SJCRH30 (cell line): ENCODE results near the gene PPARD. TPM values are rescaled to one million over a fixed set of nuclear protein-coding genes. Genes with fewer than 3 reads are reported as not detected.
"Not testable (repeated sequence)": the region's sequence is repeated elsewhere in the genome, so short reads cannot be mapped to it uniquely, and the experiment has no call there.

Experiments
- DNase-seq, 2 experiments: peaks; one replicate each; pipeline ENCODE4 v3.0.0-alpha.2; 2015 to 2020
- H3K27ac ChIP-seq: fragments of 250-450 bp; sonication (Bioruptor Pico); 2 replicates; pipeline ENCODE4 v1.5.1; 2020; ENCODE audit warnings: mild to moderate bottlenecking, moderate library complexity
- H3K27me3 ChIP-seq: fragments of 250-450 bp; sonication (Bioruptor Pico); 2 replicates; pipeline ENCODE4 v1.5.1; 2020; ENCODE audit warnings: mild to moderate bottlenecking, moderate library complexity
- H3K36me3 ChIP-seq: fragments of 250-450 bp; sonication (Bioruptor Pico); 2 replicates; pipeline ENCODE4 v1.5.1; 2020; ENCODE audit warnings: mild to moderate bottlenecking, moderate library complexity
- H3K4me1 ChIP-seq: fragments of 250-450 bp; sonication (Bioruptor Pico); 2 replicates; pipeline ENCODE4 v1.5.1; 2020; ENCODE audit warnings: mild to moderate bottlenecking, moderate library complexity
- H3K4me3 ChIP-seq: fragments of 250-450 bp; sonication (Bioruptor Pico); 2 replicates; pipeline ENCODE4 v1.5.1; 2020; ENCODE audit warnings: mild to moderate bottlenecking, moderate library complexity
- H3K9me3 ChIP-seq: fragments of 250-450 bp; sonication (Bioruptor Pico); replicated peaks from 2 replicates; pipeline ENCODE4 v1.5.1; 2020; ENCODE audit warnings: mild to moderate bottlenecking, moderate library complexity
- total RNA-seq: library from RNA; depleted of rRNA; stranded (reverse); fragments of >200 nt; shearing (Covaris generic); gene quantifications from 2 replicates; pipeline ENCODE4 v1.2.3, GENCODE V29; 2014

The PPARD gene
- total RNA-seq, 1 experiment from 2014 or later = 10.6 TPM

GRCh38 chr6:35412102-35412501 lies 69.7 kb downstream of the PPARD start:
- H3K9me3 ChIP-seq = no peaks in the 10 kb centered on the region
- H3K4me1 ChIP-seq = peaks cover 7% of the 10 kb centered on the region
- H3K36me3 ChIP-seq = peaks cover 6% of the 10 kb centered on the region
- H3K4me3 ChIP-seq = no peak overlapping the region
- no peaks in the 10 kb centered on the region for H3K27me3 ChIP-seq
- DNase-seq = no peak
- H3K27ac ChIP-seq = no peak overlapping the region

DNA sequence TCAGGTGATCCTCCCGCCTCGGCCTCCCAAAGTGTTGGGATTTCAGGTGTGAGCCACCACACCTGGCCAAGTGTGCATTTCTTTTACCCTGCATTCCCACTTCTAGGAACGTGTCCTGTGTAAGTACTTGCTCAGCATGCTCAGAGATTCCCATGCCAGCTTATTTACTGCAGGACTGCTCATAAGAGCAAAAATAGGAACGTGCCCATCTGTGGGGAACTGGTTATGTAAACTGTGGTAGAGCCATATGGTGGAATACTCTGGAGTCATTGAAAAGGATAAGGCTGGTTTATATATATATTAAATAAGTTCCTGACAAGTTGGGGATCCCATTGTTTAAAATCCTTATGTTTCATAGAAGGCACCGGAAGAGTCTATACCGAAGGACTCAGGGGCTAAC lies 71.6 kb downstream of the PPARD start:
- no peaks in the 10 kb centered on the region for H3K4me1 ChIP-seq
- H3K36me3 ChIP-seq = peaks cover 6% of the 10 kb centered on the region
- DNase-seq = no peak
- H3K27ac ChIP-seq = no peak overlapping the region
- H3K4me3 ChIP-seq = no peak overlapping the region
- no peaks in the 10 kb centered on the region for H3K27me3 ChIP-seq
- no peaks in the 10 kb centered on the region for H3K9me3 ChIP-seq

DNA sequence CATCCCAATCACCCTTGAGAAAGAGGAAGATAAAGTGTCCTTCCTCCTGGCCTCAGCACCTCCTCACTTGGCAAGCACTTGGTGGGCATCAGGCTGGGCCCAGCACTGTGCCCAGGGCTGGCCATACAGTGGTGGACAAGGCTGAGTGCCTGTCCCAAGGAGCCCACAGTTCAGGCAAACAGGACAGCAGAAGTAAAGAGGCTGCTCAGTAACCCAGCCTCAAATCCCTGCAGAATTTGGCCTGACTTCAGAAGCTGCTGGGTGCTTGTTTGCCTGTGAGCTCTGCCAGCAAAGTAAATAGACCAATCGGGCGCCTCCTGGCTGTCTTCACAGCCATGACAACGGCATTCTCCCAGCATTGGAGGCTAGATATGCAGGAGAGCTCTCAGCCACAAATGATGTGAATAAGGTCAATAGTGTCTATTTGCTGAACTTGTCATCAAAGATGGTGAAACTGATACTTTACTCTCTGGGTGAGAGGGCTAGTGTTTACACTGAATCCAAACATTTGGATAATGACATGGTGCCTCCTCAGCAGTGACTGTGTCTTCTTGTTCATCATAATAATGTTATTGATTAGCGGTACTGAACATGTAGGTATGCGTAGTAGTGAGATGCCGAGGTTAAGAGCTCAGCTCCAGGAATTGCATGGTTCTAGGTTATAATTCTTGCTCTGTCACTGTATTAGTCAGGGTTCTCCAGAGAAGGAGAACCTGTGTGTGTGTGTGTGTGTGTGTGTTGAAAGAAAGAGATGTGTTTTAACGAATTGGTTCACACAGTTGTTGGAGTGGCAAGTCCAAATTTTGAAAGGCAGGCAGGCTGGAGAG lies 72.9 kb downstream of the PPARD start:
- Histone ChIP-seq H3K36me3 (peaks cover 6% of the 10 kb centered on the region), H3K9me3 (no peaks in the 10 kb centered on the region), H3K4me3 (no peak overlapping the region), H3K4me1 (no peaks in the 10 kb centered on the region), H3K27me3 (no peaks in the 10 kb centered on the region), H3K27ac (no peak overlapping the region)
- no peak for DNase-seq

DNA sequence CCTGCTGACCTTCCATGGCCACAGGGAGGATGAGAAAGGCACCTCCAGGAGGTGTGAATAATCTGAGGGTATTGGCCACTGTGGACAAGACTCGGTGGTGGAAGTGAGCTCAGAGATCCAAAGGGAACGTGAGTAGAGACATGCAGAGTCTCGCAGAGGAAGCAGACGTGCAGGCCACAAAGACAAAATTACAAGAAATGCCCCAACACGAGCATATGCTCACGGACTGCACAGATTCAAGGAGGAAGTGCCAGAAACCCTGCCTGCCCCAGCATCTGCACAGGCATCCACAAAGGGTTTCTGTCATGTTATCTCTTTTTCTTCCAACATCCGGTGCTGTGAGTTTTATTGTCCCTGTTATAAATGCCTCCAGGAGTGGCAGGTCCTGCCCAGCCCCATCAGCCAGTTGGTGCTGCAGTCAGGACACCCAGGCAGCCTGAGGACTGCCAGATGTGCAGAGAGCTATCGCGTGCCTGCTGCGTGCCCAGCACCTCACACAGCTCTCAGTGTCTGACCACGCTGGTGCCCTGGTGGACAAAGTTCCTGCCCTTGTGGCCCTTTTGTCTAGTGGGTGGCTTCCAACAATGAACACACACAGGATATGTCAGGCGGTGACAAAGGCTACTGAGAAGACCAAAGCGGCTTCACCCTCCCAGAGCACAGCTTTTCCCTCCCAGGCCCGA lies 75.8 kb downstream of the PPARD start:
- H3K27me3 ChIP-seq = no peaks in the 10 kb centered on the region
- H3K9me3 ChIP-seq = no peaks in the 10 kb centered on the region
- H3K4me3 ChIP-seq = no peak overlapping the region
- H3K27ac ChIP-seq = no peak overlapping the region
- no peak for DNase-seq
- peaks cover 6% of the 10 kb centered on the region; the same call in 1 of the 2 replicates for H3K36me3 ChIP-seq
- no peaks in the 10 kb centered on the region for H3K4me1 ChIP-seq

DNA sequence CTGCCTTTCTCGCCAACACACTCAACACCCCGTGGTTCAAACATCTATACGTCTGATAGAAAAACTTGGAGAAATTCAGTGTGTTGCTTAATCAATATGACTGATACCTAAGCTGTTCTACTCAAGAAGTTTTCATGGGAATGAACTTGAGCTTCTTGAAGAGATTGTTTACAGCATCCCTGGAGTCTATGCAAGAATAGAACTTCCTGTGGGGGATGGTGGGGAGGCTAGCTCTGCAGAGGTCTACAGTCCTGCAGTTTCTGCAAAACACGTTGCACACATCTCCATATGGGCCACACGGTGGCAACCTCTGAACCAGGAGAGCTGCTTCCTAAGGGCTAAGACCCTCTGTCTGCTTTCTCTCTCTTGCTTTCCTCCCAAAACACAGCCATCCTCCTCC lies 77.1 kb downstream of the PPARD start:
- H3K36me3 ChIP-seq = peaks cover 2% of the 10 kb centered on the region
- no peaks in the 10 kb centered on the region for H3K27me3 ChIP-seq
- no peak overlapping the region for H3K4me3 ChIP-seq
- DNase-seq = no peak
- H3K4me1 ChIP-seq = no peaks in the 10 kb centered on the region
- no peak overlapping the region for H3K27ac ChIP-seq
- H3K9me3 ChIP-seq = no peaks in the 10 kb centered on the region

DNA sequence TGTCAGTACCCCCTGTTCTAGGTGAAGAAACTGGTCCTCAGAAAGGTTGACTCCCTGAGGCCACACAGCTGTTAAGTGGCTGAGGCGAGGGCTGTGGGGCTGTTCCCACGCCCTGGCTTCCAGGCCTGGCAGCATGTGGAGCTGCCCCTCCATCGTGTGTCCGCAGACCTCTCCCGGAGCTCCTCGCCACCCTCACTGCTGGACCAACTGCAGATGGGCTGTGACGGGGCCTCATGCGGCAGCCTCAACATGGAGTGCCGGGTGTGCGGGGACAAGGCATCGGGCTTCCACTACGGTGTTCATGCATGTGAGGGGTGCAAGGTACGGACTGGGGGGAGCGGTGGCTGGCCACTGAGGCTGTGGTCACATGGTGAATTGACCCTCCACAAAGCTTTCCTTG lies 77.6 kb downstream of the PPARD start:
- no peaks in the 10 kb centered on the region; the same call in 1 of the 2 replicates for H3K4me1 ChIP-seq
- H3K27me3 ChIP-seq = no peaks in the 10 kb centered on the region
- no peaks in the 10 kb centered on the region for H3K9me3 ChIP-seq
- peaks cover 2% of the 10 kb centered on the region for H3K36me3 ChIP-seq
- DNase-seq = no peak
- H3K27ac ChIP-seq = no peak overlapping the region
- no peak overlapping the region for H3K4me3 ChIP-seq

DNA sequence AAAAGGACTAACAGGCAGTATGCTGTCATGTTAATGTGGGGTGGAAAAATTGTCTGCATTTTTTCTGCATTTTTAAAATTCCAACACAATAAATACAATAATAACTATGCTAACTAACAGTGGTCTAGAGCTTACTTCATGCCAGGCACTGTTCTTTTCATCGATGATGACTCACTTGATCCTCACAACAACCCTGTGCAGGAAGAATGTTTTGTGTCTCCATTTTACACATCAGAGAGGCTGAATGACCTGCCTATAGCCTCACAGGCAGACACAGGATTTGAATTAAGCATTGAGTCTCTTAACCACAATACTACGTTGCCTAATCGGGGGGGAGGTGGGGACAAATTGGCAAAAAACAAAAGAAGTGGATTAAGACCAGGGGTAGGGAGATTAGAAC lies 82.9 kb downstream of the PPARD start:
- Histone ChIP-seq H3K4me1 (peaks cover 7% of the 10 kb centered on the region; the same call in 1 of the 2 replicates), H3K27ac (peak overlapping the region; percentile 54), H3K36me3 (peaks cover 7% of the 10 kb centered on the region; the same call in 1 of the 2 replicates), H3K9me3 (peaks cover 3% of the 10 kb centered on the region; the same call in 1 of the 2 replicates), H3K27me3 (no peaks in the 10 kb centered on the region), H3K4me3 (no peak overlapping the region)
- no peak for DNase-seq

DNA sequence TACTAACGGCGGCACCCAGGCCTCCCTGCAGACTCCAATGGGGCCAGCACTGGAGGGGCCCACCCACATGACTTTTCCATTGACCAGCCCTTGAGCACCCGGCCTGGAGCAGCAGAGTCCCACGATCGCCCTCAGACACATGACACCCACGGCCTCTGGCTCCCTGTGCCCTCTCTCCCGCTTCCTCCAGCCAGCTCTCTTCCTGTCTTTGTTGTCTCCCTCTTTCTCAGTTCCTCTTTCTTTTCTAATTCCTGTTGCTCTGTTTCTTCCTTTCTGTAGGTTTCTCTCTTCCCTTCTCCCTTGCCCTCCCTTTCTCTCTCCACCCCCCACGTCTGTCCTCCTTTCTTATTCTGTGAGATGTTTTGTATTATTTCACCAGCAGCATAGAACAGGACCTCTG lies 83.7 kb downstream of the PPARD start:
- no peaks in the 10 kb centered on the region for H3K27me3 ChIP-seq
- peaks cover 7% of the 10 kb centered on the region; the same call in 1 of the 2 replicates for H3K36me3 ChIP-seq
- no peak for DNase-seq
- H3K4me3 ChIP-seq = no peak overlapping the region
- no peak overlapping the region; the same call in 1 of the 2 replicates for H3K27ac ChIP-seq
- peaks cover 7% of the 10 kb centered on the region; the same call in 1 of the 2 replicates for H3K4me1 ChIP-seq
- peaks cover 3% of the 10 kb centered on the region; the same call in 1 of the 2 replicates for H3K9me3 ChIP-seq

GRCh38 chr6:35427435-35427834 lies 85.1 kb downstream of the PPARD start:
- no peak for DNase-seq
- Histone ChIP-seq H3K9me3 (peaks cover 3% of the 10 kb centered on the region; the same call in 1 of the 2 replicates), H3K27me3 (no peaks in the 10 kb centered on the region), H3K4me1 (peaks cover 7% of the 10 kb centered on the region; the same call in 1 of the 2 replicates), H3K27ac (no peak overlapping the region), H3K4me3 (no peak overlapping the region), H3K36me3 (peaks cover 7% of the 10 kb centered on the region; the same call in 1 of the 2 replicates)

DNA sequence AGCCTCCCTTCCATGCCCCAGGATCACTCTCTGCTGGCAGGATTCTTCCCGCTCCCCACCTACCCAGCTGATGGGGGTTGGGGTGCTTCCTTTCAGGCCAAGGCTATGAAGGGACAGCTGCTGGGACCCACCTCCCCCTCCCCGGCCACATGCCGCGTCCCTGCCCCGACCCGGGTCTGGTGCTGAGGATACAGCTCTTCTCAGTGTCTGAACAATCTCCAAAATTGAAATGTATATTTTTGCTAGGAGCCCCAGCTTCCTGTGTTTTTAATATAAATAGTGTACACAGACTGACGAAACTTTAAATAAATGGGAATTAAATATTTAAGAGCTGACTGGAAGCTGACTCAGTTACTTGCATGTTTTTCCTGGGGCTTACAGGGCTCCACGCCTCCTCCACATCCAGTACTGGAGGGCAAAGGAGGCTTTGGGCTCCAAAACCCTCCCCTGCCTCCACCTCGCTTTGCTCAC lies 85.5 kb downstream of the PPARD start:
- H3K9me3 ChIP-seq = peaks cover 3% of the 10 kb centered on the region; the same call in 1 of the 2 replicates
- H3K4me3 ChIP-seq = no peak overlapping the region
- H3K27me3 ChIP-seq = no peaks in the 10 kb centered on the region
- peaks cover 7% of the 10 kb centered on the region; the same call in 1 of the 2 replicates for H3K36me3 ChIP-seq
- DNase-seq = no peak
- peaks cover 7% of the 10 kb centered on the region; the same call in 1 of the 2 replicates for H3K4me1 ChIP-seq
- H3K27ac ChIP-seq = no peak overlapping the region

- Histone ChIP-seq H3K27me3 (no peaks in the 10 kb centered on the region), H3K36me3 (peaks cover 7% of the 10 kb centered on the region; the same call in 1 of the 2 replicates), H3K9me3 (peaks cover 3% of the 10 kb centered on the region; the same call in 1 of the 2 replicates), H3K27ac (no peak overlapping the region), H3K4me3 (no peak overlapping the region), H3K4me1 (peaks cover 7% of the 10 kb centered on the region; the same call in 1 of the 2 replicates)
- no peak for DNase-seq
These were observed 86.2 kb downstream of the PPARD start for GRCh38 chr6:35428421-35429149.

DNA sequence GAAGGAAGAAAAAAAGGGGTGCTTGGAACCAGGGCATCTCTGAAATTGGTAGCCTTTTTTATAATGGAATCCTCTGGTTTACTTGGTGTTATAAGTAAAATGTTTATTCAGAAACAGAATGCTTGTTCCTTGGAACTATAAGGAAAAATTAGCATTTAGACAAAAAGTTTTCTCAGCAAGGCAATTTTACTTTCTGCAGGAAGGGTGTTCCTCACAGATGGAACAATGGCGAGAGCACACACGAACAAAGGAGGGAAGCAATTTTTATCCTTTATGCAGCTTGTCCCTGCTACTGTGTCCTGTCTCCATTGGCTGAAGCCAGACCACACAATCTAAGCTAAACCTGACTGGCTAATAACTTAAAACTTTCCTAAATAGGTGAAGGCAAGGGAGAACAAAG lies 87.1 kb downstream of the PPARD start:
- H3K9me3 ChIP-seq = peaks cover 3% of the 10 kb centered on the region; the same call in 1 of the 2 replicates
- H3K4me3 ChIP-seq = no peak overlapping the region
- peaks cover 7% of the 10 kb centered on the region; the same call in 1 of the 2 replicates for H3K36me3 ChIP-seq
- H3K27ac ChIP-seq = no peak overlapping the region
- no peaks in the 10 kb centered on the region for H3K27me3 ChIP-seq
- DNase-seq = no peak
- peaks cover 7% of the 10 kb centered on the region; the same call in 1 of the 2 replicates for H3K4me1 ChIP-seq

GRCh38 chr6:35432291-35432690 lies 89.9 kb downstream of the PPARD start:
- H3K4me3 ChIP-seq = no peak overlapping the region
- H3K9me3 ChIP-seq = peaks cover 3% of the 10 kb centered on the region; the same call in 1 of the 2 replicates
- H3K36me3 ChIP-seq = no peaks in the 10 kb centered on the region
- no peaks in the 10 kb centered on the region for H3K4me1 ChIP-seq
- H3K27ac ChIP-seq = no peak overlapping the region
- DNase-seq = no peak
- no peaks in the 10 kb centered on the region for H3K27me3 ChIP-seq

GRCh38 chr6:35432702-35433101 lies 90.3 kb downstream of the PPARD start:
- not testable (repeated sequence) for H3K4me1 ChIP-seq, H3K36me3 ChIP-seq, H3K4me3 ChIP-seq, DNase-seq, H3K27ac ChIP-seq, H3K27me3 ChIP-seq, H3K9me3 ChIP-seq
